Type B pancreatic cell (in vitro differentiated cells): ENCODE data around the gene ZNF579. TPM values are rescaled to one million over a fixed set of nuclear protein-coding genes. Genes with fewer than 3 reads are reported as not detected.

Experiments
- DNase-seq: peaks from one replicate; pipeline ENCODE4 v3.0.0; 2021; ENCODE audit warnings: mixed read lengths; ENCODE audit not compliant: unreplicated experiment; ENCODE audit errors: extremely low spot score
- H3K27ac Mint-ChIP-seq: 2 replicates; pipeline ENCODE4 v1.8.0; 2021; ENCODE audit warnings: mild to moderate bottlenecking, mixed read lengths
- H3K27me3 Mint-ChIP-seq: 2 replicates; pipeline ENCODE4 v1.8.0; 2021; ENCODE audit warnings: mixed read lengths
- H3K36me3 Mint-ChIP-seq: 2 replicates; pipeline ENCODE4 v1.8.0; 2021; ENCODE audit warnings: mixed read lengths
- H3K4me1 Mint-ChIP-seq: one replicate; pipeline ENCODE4 v1.8.0; 2021; ENCODE audit warnings: mixed read lengths; ENCODE audit not compliant: unreplicated experiment
- H3K4me3 Mint-ChIP-seq: 2 replicates; pipeline ENCODE4 v1.8.0; 2021; ENCODE audit warnings: mild to moderate bottlenecking, mixed read lengths
- H3K9me3 Mint-ChIP-seq: 2 replicates; pipeline ENCODE4 v1.8.0; 2021; ENCODE audit warnings: mixed read lengths
- CTCF ChIP-seq: fragments of 200-600 bp; sonication (generic); conservative IDR thresholded peaks from 2 replicates; pipeline ENCODE4 v1.5.0; 2021; ENCODE audit warnings: antibody characterized with exemption, mild to moderate bottlenecking
- total RNA-seq: library from RNA; stranded (reverse); gene quantifications from 2 replicates; pipeline ENCODE4 v1.2.1, GENCODE V29; 2021; ENCODE audit warnings: low replicate concordance

ZNF579 gene
- total RNA-seq, 1 donor from 2014 or later: 23.9 TPM

- Mint-ChIP-seq H3K4me3 (no peak overlapping the region), H3K36me3 (peaks cover 16% of the 10 kb centered on the region), H3K4me1 (no peaks in the 10 kb centered on the region), H3K9me3 (no peaks in the 10 kb centered on the region), H3K27ac (no peak overlapping the region), H3K27me3 (no peaks in the 10 kb centered on the region)
- TF ChIP-seq CTCF: no peak
- DNase-seq: no peak
Measured at GRCh38 chr19:55614711-55615542, 34.3 kb upstream of the ZNF579 start.

- H3K4me3 Mint-ChIP-seq: no peak overlapping the region
- H3K9me3 Mint-ChIP-seq: no peaks in the 10 kb centered on the region
- H3K36me3 Mint-ChIP-seq: peaks cover 22% of the 10 kb centered on the region
- DNase-seq: no peak
- no peak for TF ChIP-seq CTCF
- no peaks in the 10 kb centered on the region for H3K4me1 Mint-ChIP-seq
- no peaks in the 10 kb centered on the region for H3K27me3 Mint-ChIP-seq
- no peak overlapping the region for H3K27ac Mint-ChIP-seq
Measured at GRCh38 chr19:55613930-55614710, 33.5 kb upstream of the ZNF579 start.

GRCh38 chr19:55613396-55613795 lies 32.7 kb upstream of the ZNF579 start:
- Mint-ChIP-seq H3K4me3 (no peak overlapping the region), H3K27ac (no peak overlapping the region), H3K27me3 (no peaks in the 10 kb centered on the region), H3K4me1 (no peaks in the 10 kb centered on the region), H3K36me3 (peaks cover 27% of the 10 kb centered on the region), H3K9me3 (no peaks in the 10 kb centered on the region)
- no peak for DNase-seq
- no peak for TF ChIP-seq CTCF

- H3K36me3 Mint-ChIP-seq: peaks cover 23% of the 10 kb centered on the region
- H3K4me3 Mint-ChIP-seq: no peak overlapping the region
- H3K4me1 Mint-ChIP-seq: peaks cover 5% of the 10 kb centered on the region
- no peak for TF ChIP-seq CTCF
- no peak for DNase-seq
- H3K9me3 Mint-ChIP-seq: no peaks in the 10 kb centered on the region
- H3K27me3 Mint-ChIP-seq: no peaks in the 10 kb centered on the region
- no peak overlapping the region for H3K27ac Mint-ChIP-seq
Measured at GRCh38 chr19:55611983-55612645, 31.5 kb upstream of the ZNF579 start.

- TF ChIP-seq CTCF: no peak
- no peak for DNase-seq
- H3K27ac Mint-ChIP-seq: no peak overlapping the region
- no peaks in the 10 kb centered on the region for H3K27me3 Mint-ChIP-seq
- H3K9me3 Mint-ChIP-seq: no peaks in the 10 kb centered on the region
- no peak overlapping the region for H3K4me3 Mint-ChIP-seq
- peaks cover 29% of the 10 kb centered on the region for H3K36me3 Mint-ChIP-seq
- peaks cover 12% of the 10 kb centered on the region for H3K4me1 Mint-ChIP-seq
Measured at GRCh38 chr19:55611300-55611982, 30.8 kb upstream of the ZNF579 start.
